Spleen (tissue), 7 donors: ENCODE measurements around the gene B3GAT1.

Experiments
- CTCF ChIP-seq, 11 experiments: fragments of 200-600 bp in 7 of 11; fragments of 450-650 bp in 4 of 11; sonication (generic) in 4 of 11; IDR thresholded peaks in 8 of 11; conservative IDR thresholded peaks in 3 of 11; 1 replicate in 7 of 11; 2 replicates in 4 of 11; pipeline versions ENCODE4 v1.4.0 to v1.8.0; 2016 to 2021; ENCODE audit warnings: antibody characterized with exemption in 11 of 11, inconsistent platforms in 4 of 11, mild to moderate bottlenecking in 1 of 11
- POLR2A ChIP-seq, 3 donors: fragments of 450-650 bp; IDR thresholded peaks; one replicate each; pipeline ENCODE4 v1.5.1; 2017; ENCODE audit warnings: antibody characterized with exemption in 3 of 3, mild to moderate bottlenecking in 1 of 3
- POLR2AphosphoS5 ChIP-seq, 3 donors: sonication (generic); formaldehyde crosslinking; IDR thresholded peaks; one replicate each; pipeline ENCODE4 v1.5.1; 2017; ENCODE audit warnings: antibody characterized with exemption in 3 of 3
- donor health status: DM: no; HTN: no; CAD: no; lungs with moderate emphysema.
- donor health status: DM: no; HTN: no; CAD: no.
- donor health status: DM: no; HTN: no; CAD: no.

- TF ChIP-seq POLR2AphosphoS5 (IDR thresholded peaks at IDR 0.05) (no peak), CTCF (IDR thresholded peaks at IDR 0.05 in 8 of 11, conservative IDR thresholded peaks at IDR 0.05 in 3 of 11) (no peak), POLR2A (IDR thresholded peaks at IDR 0.05) (no peak)
These were observed 9.9 kb downstream of the B3GAT1 start for GRCh38 chr11:134401825-134402809.
